GM23248 (cell line): ENCODE data around the gene VAV2.

Experiments
- EZH2 ChIP-seq: fragments of 200-600 bp; sonication (generic); IDR thresholded peaks from 2 replicates; pipeline ENCODE4 v1.6.1; 2018; ENCODE audit warnings: antibody characterized with exemption, mild to moderate bottlenecking; ENCODE audit not compliant: insufficient read depth, poor library complexity, severe bottlenecking
- EZH2phosphoT487 ChIP-seq: fragments of 200-600 bp; sonication (generic); IDR thresholded peaks from 2 replicates; pipeline ENCODE4 v1.6.1; 2018; ENCODE audit warnings: antibody characterized with exemption, moderate library complexity, mild to moderate bottlenecking, low read depth; ENCODE audit not compliant: insufficient read depth

- TF ChIP-seq EZH2 = no peak
- TF ChIP-seq EZH2phosphoT487 = no peak
These were observed 250.4 kb downstream of the VAV2 start for GRCh38 chr9:133741716-133742115.
